Measurements from ENCODE around the gene MAD1L1.

MAD1L1 gene

DNA sequence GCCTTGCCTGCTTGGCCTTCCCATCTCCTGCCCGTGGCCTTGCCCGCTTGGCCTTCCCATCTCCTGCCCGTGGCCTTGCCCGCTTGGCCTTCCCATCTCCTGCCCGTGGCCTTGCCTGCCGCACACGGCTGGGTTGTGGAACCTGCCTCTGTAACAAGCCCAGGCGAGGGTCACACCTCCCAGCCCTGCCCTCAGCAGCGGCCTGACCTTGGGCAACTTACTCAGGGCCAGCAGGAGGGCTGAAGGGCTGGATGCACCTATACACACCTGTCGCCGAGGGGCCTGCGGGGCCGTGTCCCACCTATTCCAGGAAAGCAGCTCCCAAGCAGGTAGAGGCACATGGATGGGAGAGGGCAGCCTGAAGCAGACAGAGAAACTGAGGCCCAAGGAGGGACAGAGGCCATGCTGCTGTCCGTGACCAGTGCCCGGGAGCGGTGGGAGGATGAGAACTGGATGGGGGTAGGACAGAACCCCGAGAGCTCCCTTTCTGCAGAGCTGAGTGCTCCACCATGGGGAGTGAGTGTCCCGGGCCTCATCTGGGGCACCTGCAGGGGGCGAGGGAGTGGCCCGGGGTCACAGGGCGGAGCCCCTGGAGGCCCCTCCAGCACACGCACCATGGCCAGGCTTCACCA lies 285.0 kb downstream of the MAD1L1 start:
- Histone ChIP-seq H3K4me3 (ENCODE audit: low read depth in 1 of 2, low read length in 1 of 2) (no peak overlapping the region), H3K9me3 (no peaks in the 10 kb centered on the region), H3K27me3 (no peaks in the 10 kb centered on the region), H3K4me1 (ENCODE audit: control insufficient read depth in 1 of 2, insufficient read depth in 1 of 2, low read depth in 1 of 2, low read length in 1 of 2) (peaks cover 2 to 4% of the 10 kb centered on the region in 2 experiments), H3K27ac (no peak overlapping the region), H3K36me3 (no peaks in the 10 kb centered on the region)
- TF ChIP-seq, protein P1, sequence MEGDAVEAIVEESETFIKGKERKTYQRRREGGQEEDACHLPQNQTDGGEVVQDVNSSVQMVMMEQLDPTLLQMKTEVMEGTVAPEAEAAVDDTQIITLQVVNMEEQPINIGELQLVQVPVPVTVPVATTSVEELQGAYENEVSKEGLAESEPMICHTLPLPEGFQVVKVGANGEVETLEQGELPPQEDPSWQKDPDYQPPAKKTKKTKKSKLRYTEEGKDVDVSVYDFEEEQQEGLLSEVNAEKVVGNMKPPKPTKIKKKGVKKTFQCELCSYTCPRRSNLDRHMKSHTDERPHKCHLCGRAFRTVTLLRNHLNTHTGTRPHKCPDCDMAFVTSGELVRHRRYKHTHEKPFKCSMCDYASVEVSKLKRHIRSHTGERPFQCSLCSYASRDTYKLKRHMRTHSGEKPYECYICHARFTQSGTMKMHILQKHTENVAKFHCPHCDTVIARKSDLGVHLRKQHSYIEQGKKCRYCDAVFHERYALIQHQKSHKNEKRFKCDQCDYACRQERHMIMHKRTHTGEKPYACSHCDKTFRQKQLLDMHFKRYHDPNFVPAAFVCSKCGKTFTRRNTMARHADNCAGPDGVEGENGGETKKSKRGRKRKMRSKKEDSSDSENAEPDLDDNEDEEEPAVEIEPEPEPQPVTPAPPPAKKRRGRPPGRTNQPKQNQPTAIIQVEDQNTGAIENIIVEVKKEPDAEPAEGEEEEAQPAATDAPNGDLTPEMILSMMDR (IDR thresholded peaks at IDR 0.05), result no peak

DNA sequence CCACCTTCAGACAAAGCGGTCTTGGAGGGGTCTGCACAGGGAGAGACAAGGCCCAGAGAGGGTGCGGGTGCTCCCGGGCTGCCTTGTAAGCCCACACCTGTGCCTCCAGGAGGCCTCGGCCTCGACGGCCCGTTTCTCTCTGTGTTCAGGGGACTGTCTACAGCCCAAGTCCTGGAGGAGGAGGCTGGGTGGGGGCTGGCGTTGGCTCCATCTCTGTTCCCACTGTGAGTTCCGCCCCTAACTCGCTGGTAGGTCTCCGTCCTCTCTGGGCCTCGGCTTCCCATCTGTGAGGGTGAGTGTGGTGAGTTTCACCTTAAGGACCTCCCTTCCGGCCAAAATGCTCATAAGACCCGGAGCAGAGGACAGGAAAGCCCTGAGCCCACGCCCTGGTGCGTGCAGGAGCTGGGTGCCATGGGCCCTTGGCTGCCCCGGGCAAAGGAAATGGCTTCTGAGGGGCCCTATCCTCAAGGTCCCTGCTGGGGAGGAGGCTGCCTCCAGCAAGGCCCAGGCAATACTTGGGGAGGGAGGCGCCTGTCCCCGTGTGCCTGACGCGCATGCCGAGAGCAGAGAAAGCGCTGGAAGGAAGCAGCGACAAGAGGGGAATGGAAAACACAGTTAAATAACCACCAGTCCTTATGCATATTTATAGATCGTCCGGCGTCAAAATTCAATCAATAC lies 285.8 kb downstream of the MAD1L1 start:
- Histone ChIP-seq H3K4me1 (ENCODE audit: control insufficient read depth in 1 of 2, insufficient read depth in 1 of 2, low read depth in 1 of 2, low read length in 1 of 2) (peaks cover 10 to 12% of the 10 kb centered on the region in 2 experiments), H3K27ac (no peak overlapping the region), H3K27me3 (no peaks in the 10 kb centered on the region), H3K9me3 (no peaks in the 10 kb centered on the region), H3K4me3 (ENCODE audit: low read depth in 1 of 2, low read length in 1 of 2) (no peak overlapping the region), H3K36me3 (no peaks in the 10 kb centered on the region)
- TF ChIP-seq, protein P1 (IDR thresholded peaks at IDR 0.05), result no peak

DNA sequence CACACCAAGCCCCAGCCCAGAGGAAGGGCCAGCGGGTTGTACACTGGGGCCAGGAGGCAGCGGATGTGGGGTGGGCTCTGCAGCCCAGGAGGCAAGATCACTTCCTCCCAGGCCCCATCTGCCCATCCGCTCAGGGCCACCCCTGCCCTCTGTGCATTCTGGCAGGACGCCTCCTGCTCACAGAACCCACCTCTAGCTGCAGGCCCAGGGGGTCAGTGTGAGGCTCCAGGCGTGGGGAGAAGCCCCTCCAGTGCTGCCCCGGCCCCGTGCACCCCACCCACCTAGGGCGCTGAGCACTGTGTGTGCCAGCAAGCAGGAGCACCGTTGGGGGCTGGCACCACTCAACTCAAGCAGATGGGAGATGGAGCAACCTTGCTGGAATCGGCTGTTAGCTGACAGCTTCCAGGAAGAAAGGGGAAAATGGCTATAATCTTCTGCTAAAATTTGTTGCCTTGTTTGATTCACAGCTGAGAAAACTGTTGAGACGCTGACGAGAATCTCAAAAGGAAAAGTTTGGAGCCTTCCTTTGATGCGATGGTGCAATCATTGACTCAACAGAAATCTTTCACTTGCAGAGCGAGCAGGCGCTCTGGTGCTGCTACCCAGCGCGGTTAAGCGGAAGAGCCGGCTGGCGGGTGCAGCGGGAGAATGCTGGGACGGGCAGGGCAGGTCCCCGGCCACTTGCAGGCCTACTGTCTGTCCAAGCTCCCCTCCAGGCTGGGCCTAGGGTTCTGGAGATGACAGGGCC lies 286.5 kb downstream of the MAD1L1 start:
- H3K36me3 ChIP-seq, result no peaks in the 10 kb centered on the region
- H3K27me3 ChIP-seq, result peaks cover 1% of the 10 kb centered on the region
- TF ChIP-seq, protein P1 (IDR thresholded peaks at IDR 0.05), result no peak
- H3K9me3 ChIP-seq, result no peaks in the 10 kb centered on the region
- peaks cover 12 to 18% of the 10 kb centered on the region in 2 experiments for H3K4me1 ChIP-seq (ENCODE audit: control insufficient read depth in 1 of 2, insufficient read depth in 1 of 2, low read depth in 1 of 2, low read length in 1 of 2)
- no peak overlapping the region for H3K4me3 ChIP-seq (ENCODE audit: low read depth in 1 of 2, low read length in 1 of 2)
- H3K27ac ChIP-seq, result no peak overlapping the region

DNA sequence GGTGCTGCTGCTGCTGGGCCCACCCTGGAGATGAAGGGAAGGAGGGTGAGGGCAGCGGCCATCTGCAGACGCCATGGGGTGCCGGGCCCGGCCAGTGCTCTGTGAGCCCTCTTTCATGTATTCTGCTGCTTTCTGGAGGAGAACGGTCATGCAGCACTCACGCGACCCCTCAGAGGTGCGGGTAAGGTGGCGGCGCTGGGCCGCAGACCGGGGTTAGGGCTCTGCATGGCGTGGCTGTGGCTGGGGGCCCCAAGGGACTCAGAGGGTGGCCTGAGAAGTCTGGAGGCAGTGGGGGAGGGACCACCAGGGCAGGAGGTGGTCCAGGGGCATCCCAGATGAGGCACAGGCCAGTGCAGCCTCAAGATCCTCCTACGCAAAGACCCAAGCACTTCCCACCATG lies 287.2 kb downstream of the MAD1L1 start:
- H3K27me3 ChIP-seq, result peaks cover 8% of the 10 kb centered on the region
- no peak overlapping the region for H3K4me3 ChIP-seq (ENCODE audit: low read depth in 1 of 2, low read length in 1 of 2)
- no peaks in the 10 kb centered on the region for H3K36me3 ChIP-seq
- peaks cover 15 to 23% of the 10 kb centered on the region in 2 experiments for H3K4me1 ChIP-seq (ENCODE audit: control insufficient read depth in 1 of 2, insufficient read depth in 1 of 2, low read depth in 1 of 2, low read length in 1 of 2)
- no peak overlapping the region for H3K27ac ChIP-seq
- TF ChIP-seq, protein P1 (IDR thresholded peaks at IDR 0.05), result no peak
- no peaks in the 10 kb centered on the region for H3K9me3 ChIP-seq

DNA sequence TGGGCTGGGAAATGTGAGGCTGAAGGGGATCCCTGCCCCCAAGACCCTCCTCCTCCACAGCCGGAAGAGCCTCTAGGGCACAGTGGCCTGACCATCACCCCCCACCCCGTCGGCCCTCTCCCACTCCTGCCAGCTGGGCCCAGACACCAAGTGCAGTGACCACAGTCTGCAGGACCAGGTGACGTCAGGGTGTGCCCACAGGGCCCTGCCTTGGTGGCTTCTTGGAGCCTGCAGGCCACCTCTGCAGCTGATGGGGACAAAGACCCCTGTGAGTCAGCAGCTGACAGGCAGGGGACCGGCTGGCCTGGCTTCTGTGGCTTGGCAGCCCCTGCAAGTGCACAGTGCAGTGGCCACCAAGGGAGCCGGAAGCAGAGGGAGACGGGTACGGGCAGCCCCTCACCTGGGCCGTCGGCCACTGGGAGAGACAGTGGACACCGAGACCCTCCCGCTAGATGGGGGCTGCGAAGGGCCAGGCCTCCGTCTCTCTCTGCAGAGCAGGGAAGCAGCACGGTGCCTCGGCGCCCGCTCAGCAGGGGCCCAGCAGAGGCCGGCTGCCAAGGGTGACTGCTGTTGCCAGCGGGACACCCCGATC lies 288.0 kb downstream of the MAD1L1 start:
- TF ChIP-seq, protein P1 (IDR thresholded peaks at IDR 0.05), result no peak
- Histone ChIP-seq H3K9me3 (no peaks in the 10 kb centered on the region), H3K4me1 (ENCODE audit: control insufficient read depth in 1 of 2, insufficient read depth in 1 of 2, low read depth in 1 of 2, low read length in 1 of 2) (peaks cover 20 to 32% of the 10 kb centered on the region in 2 experiments), H3K27me3 (peaks cover 16% of the 10 kb centered on the region), H3K4me3 (ENCODE audit: low read depth in 1 of 2, low read length in 1 of 2) (no peak overlapping the region), H3K27ac (no peak overlapping the region), H3K36me3 (no peaks in the 10 kb centered on the region)
